GM13976 (cell line): Measurements from ENCODE around the gene SELENOK.
A peak's percentile ranks its signal among the peaks of the same experiment; 100 is the strongest.
"Not testable (repeated sequence)": the region's sequence is repeated elsewhere in the genome, so short reads cannot be mapped to it uniquely, and the experiment has no call there.

ENCODE experiments used
- DNase-seq: peaks from one replicate; pipeline ENCODE4 v3.0.0; 2012; ENCODE audit warnings: low spot score
- in situ Hi-C: fragments of 300-500 bp; cut with MboI; formaldehyde crosslinking; loops from one replicate; pipeline ENCODE4 v1.12.0; 2022; ENCODE audit warnings: low sequenced_read_pairs, mixed read lengths, inconsistent platforms; ENCODE audit not compliant: unreplicated experiment
- TF ChIP-seq, protein P1 (sequence below): IDR thresholded peaks from 2 replicates; pipeline ENCODE4 v1.5.1; 2012; ENCODE audit warnings: borderline replicate concordance, mild to moderate bottlenecking; ENCODE audit not compliant: insufficient read depth; ENCODE audit errors: extremely low read depth, missing control alignments, control extremely low read depth

The SELENOK gene

DNA sequence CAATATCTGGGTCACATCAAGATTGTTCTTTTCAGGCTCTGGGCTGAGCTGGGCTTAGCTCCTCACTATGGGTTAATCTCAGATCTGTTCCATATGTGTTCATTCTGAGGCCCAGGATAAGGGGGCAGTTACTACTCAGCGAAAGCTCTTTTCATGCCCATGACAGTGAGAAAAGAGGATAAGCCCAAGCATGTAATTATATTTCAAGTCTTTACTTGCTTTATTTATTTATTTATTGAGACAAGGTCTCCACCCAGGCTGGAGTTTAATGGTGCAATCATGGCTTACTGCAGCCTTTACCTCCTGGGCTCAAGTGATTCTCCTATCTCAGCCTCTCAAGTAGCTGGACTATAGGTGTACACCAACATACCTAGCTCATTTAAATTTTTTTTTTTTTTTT is 44.7 kb upstream of the SELENOK start:
- DNase-seq = no peak
- TF ChIP-seq, protein P1, sequence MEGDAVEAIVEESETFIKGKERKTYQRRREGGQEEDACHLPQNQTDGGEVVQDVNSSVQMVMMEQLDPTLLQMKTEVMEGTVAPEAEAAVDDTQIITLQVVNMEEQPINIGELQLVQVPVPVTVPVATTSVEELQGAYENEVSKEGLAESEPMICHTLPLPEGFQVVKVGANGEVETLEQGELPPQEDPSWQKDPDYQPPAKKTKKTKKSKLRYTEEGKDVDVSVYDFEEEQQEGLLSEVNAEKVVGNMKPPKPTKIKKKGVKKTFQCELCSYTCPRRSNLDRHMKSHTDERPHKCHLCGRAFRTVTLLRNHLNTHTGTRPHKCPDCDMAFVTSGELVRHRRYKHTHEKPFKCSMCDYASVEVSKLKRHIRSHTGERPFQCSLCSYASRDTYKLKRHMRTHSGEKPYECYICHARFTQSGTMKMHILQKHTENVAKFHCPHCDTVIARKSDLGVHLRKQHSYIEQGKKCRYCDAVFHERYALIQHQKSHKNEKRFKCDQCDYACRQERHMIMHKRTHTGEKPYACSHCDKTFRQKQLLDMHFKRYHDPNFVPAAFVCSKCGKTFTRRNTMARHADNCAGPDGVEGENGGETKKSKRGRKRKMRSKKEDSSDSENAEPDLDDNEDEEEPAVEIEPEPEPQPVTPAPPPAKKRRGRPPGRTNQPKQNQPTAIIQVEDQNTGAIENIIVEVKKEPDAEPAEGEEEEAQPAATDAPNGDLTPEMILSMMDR = no peak
- in situ Hi-C loops = loop anchor here (25.0 kb wide), 1 partner anchor 426 kb away; no protein-coding TSS in a partner anchor

DNA sequence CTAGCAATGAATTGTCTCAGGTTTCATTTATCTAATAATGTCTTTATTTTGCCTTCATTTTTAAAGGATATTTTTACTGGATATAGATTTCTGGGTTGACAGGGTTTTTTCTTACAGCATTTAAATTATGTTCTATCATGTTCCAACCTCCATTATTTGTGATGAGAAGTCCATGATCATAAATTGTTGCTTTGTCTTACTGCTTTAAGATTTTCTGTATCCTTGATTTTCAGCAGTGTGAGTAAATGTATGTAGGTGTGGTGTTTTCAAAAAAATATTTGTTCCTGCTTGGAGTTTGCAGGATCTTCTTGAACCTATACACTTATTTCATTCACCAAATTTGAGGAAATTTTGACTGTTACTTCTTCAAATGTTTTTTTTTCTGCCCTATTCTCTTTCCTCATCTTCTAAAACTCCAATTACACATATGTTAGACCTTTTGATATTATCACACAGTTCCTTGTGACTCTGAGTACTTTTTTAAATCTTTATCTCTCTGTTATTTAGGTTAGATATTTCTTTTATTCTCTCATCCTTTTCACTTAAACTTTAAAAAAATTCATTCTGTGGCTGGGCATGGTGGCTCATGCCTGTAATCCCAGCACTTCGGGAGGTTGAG is 43.7 kb upstream of the SELENOK start:
- DNase-seq = no peak
- TF ChIP-seq, protein P1 = no peak
- in situ Hi-C loops = loop anchor here (25.0 kb wide), 1 partner anchor 427 kb away; no protein-coding TSS in a partner anchor

DNA sequence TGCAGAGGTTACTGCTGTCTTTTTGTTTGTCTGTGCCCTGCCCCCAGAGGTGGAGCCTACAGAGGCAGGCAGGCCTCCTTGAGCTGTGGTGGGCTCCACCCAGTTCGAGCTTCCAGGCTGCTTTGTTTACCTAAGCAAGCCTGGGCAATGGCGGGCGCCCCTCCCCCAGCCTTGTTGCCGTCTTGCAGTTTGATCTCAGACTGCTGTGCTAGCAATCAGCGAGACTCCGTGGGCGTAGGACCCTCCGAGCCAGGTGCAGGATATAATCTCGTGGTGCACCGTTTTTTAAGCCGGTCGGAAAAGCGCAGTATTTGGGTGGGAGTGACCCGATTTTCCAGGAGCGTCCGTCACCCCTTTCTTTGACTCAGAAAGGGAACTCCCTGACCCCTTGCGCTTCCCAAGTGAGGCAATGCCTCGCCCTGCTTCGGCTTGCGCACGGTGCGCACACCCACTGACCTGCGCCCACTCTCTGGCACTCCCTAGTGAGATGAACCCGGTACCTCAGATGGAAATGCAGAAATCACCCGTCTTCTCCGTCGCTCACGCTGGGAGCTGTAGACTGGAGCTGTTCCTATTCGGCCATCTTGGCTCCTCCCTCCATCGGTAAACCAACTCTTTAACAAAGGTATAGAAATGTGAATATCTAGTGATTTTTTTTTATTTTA is 35.7 kb upstream of the SELENOK start:
- in situ Hi-C loops = loop anchor here (25.0 kb wide), 1 partner anchor 435 kb away; no protein-coding TSS in a partner anchor

GRCh38 chr3:53921296-53921695 is 29.6 kb upstream of the SELENOK start:
- in situ Hi-C loops = no loop called here
- peak; percentile 25 for DNase-seq
- TF ChIP-seq, protein P1 = peak; percentile 39

More for the DNA sequence above, 35.7 kb upstream of the SELENOK start:
- not testable (repeated sequence) for DNase-seq

DNA sequence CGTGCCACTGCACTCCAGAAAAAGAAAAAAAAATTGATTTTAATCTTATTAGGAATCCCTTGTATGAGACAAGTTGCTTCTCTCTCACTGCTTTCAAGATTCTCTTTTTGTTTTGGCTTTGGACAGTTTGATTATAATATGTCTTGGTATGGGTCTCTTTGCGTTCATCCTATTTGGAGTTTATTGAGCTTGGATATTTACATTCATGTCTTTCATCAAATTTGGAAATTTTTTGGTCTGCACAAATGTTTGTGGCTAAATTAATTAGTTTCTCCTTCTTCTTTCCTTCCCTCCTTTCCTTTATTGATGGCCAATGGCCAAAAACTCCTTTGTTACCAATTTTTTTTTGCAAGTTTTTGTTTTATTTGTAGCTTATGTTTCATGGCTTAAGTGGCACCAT is 28.1 kb upstream of the SELENOK start:
- DNase-seq = no peak
- TF ChIP-seq, protein P1 = no peak
- in situ Hi-C loops = no loop called here

DNA sequence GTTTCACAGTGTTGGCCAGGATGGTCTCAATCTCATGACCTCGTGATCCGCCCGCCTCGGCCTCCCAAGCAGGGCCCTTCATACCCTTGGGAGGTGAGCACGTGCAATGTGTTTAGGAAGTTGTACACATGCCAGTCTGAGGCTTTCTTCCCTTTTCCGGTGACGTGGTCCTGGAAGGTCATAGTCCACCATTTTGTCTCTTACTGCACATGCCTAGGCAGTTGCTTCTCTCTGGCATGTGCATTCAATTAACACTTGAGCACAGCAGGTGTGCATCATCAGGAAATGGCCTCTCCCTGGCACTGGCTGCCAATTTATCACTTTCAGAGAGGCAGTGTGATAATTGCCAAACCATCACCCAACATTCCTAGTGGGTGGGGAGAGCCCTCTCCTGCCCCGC is 21.7 kb upstream of the SELENOK start:
- DNase-seq = no peak
- TF ChIP-seq, protein P1 = no peak
- in situ Hi-C loops = no loop called here

DNA sequence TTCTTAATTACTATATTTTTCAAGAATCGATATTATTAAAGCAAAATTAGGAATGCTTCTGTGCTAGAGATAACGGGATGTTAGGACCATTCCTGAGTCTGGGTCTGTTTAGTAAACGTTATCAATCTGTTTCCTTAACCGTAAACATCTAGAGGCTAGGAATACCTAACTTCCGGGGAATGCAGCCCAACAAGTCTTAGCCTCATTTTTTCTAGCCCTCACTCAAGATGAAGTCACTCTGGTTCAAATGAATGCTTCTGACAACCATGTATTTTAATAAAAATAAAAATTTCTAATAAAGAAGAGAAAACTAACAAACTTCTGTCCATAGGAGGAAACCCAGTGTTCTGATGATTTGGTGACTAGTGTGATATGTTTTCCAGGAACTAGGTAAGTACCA is 11.1 kb upstream of the SELENOK start:
- TF ChIP-seq, protein P1 = no peak
- no peak for DNase-seq
- in situ Hi-C loops = no loop called here
